Measurements from ENCODE around the gene TUBA4B. TPM values are rescaled to one million over a fixed set of nuclear protein-coding genes. Genes with fewer than 3 reads are reported as not detected.

Gene TUBA4B
- total RNA-seq, 2 donors from 2014 or later, result not detected

- Mint-ChIP-seq H3K27ac (peak overlapping the region in 1 of 2 donors; percentile 48), H3K36me3 (peaks cover 15 to 41% of the 10 kb centered on the region in 2 donors), H3K9me3 (no peaks in the 10 kb centered on the region)
- ATAC-seq (no peak), DNase-seq (ENCODE audit: low spot score in 2 of 2) (no peak)
Measured at GRCh38 chr2:219214786-219215185, 38.3 kb upstream of the TUBA4B start.

- no peaks in the 10 kb centered on the region for H3K9me3 Mint-ChIP-seq
- no peak for ATAC-seq
- peak overlapping the region in 1 of 2 donors; percentile 65 for H3K27ac Mint-ChIP-seq
- H3K36me3 Mint-ChIP-seq, result peaks cover 15 to 42% of the 10 kb centered on the region in 2 donors
- DNase-seq (ENCODE audit: low spot score in 2 of 2), result no peak
Measured at GRCh38 chr2:219215871-219216534, 37.0 kb upstream of the TUBA4B start.

GRCh38 chr2:219216535-219216915 is 36.5 kb upstream of the TUBA4B start:
- Mint-ChIP-seq H3K36me3 (peaks cover 15 to 42% of the 10 kb centered on the region in 2 donors), H3K27ac (peak overlapping the region in 1 of 2 donors; percentile 36), H3K9me3 (no peaks in the 10 kb centered on the region)
- DNase-seq (ENCODE audit: low spot score in 2 of 2), result no peak
- no peak for ATAC-seq

GRCh38 chr2:219218217-219218731 is 34.8 kb upstream of the TUBA4B start:
- peaks cover 16 to 26% of the 10 kb centered on the region in 2 donors for H3K36me3 Mint-ChIP-seq
- H3K27ac Mint-ChIP-seq, result peak overlapping the region; percentile 82 to 83
- ATAC-seq, result peak; percentile 48 to 53
- no peaks in the 10 kb centered on the region for H3K9me3 Mint-ChIP-seq
- peak; percentile 25 to 64 for DNase-seq (ENCODE audit: low spot score in 2 of 2)

GRCh38 chr2:219218732-219219701 is 34.0 kb upstream of the TUBA4B start, which contains the start of gene ABCB6:
TSS of gene ABCB6 (minus strand) at chr2:219218958. CDS start at chr2:219218673, 285 bp downstream.
- ATAC-seq, result peak; percentile 83 to 87
- DNase-seq (ENCODE audit: low spot score in 2 of 2), result peak; percentile 87 to 91
- H3K36me3 Mint-ChIP-seq, result peaks cover 22 to 24% of the 10 kb centered on the region in 2 donors
- H3K9me3 Mint-ChIP-seq, result no peaks in the 10 kb centered on the region
- peak within 1 kb of the TSS; percentile 82 to 83 for H3K27ac Mint-ChIP-seq

- Mint-ChIP-seq H3K27ac (peak overlapping the region; percentile 37 to 61), H3K36me3 (peaks cover 20 to 25% of the 10 kb centered on the region in 2 donors), H3K9me3 (no peaks in the 10 kb centered on the region)
- no peak for ATAC-seq
- DNase-seq (ENCODE audit: low spot score in 2 of 2), result no peak
Measured at GRCh38 chr2:219219784-219220532, 33.1 kb upstream of the TUBA4B start.

- Mint-ChIP-seq H3K27ac (peak overlapping the region in 1 of 2 donors; percentile 61), H3K9me3 (no peaks in the 10 kb centered on the region), H3K36me3 (peaks cover 23 to 29% of the 10 kb centered on the region in 2 donors)
- DNase-seq (ENCODE audit: low spot score in 2 of 2), result no peak
- ATAC-seq, result no peak
Measured at GRCh38 chr2:219220652-219221402, 32.2 kb upstream of the TUBA4B start.

- Mint-ChIP-seq H3K36me3 (peaks cover 23 to 29% of the 10 kb centered on the region in 2 donors), H3K27ac (no peak overlapping the region), H3K9me3 (no peaks in the 10 kb centered on the region)
- DNase-seq (ENCODE audit: low spot score in 2 of 2) (no peak), ATAC-seq (no peak)
Measured at GRCh38 chr2:219221957-219222518, 31.0 kb upstream of the TUBA4B start.

GRCh38 chr2:219223831-219224610 is 29.0 kb upstream of the TUBA4B start:
- no peak for ATAC-seq
- Mint-ChIP-seq H3K9me3 (no peaks in the 10 kb centered on the region), H3K27ac (no peak overlapping the region), H3K36me3 (peaks cover 29% of the 10 kb centered on the region in 2 donors)
- DNase-seq (ENCODE audit: low spot score in 2 of 2), result no peak

- Mint-ChIP-seq H3K27ac (peak overlapping the region in 1 of 2 donors; percentile 10), H3K36me3 (peaks cover 34% of the 10 kb centered on the region in 2 donors), H3K9me3 (no peaks in the 10 kb centered on the region)
- ATAC-seq (no peak), DNase-seq (ENCODE audit: low spot score in 2 of 2) (no peak)
Measured at GRCh38 chr2:219225350-219225749, 27.7 kb upstream of the TUBA4B start.

GRCh38 chr2:219228041-219228910 is 24.8 kb upstream of the TUBA4B start:
- Mint-ChIP-seq H3K27ac (peak overlapping the region; percentile 68 to 93), H3K9me3 (no peaks in the 10 kb centered on the region), H3K36me3 (peaks cover 42 to 64% of the 10 kb centered on the region in 2 donors)
- no peak for ATAC-seq
- DNase-seq (ENCODE audit: low spot score in 2 of 2), result no peak

- DNase-seq (ENCODE audit: low spot score in 2 of 2) (no peak), ATAC-seq (no peak)
- H3K9me3 Mint-ChIP-seq, result no peaks in the 10 kb centered on the region
- peaks cover 41 to 69% of the 10 kb centered on the region in 2 donors for H3K36me3 Mint-ChIP-seq
- H3K27ac Mint-ChIP-seq, result peak overlapping the region; percentile 68 to 93
Measured at GRCh38 chr2:219228911-219229304, 24.1 kb upstream of the TUBA4B start.

GRCh38 chr2:219229305-219230058 is 23.6 kb upstream of the TUBA4B start, which contains the start of the genes ANKZF1 and ATG9A:
TSS of gene ANKZF1 (plus strand) at chr2:219229806. CDS start at chr2:219230258, 452 bp downstream.
TSS of gene ATG9A (minus strand) at chr2:219229636. CDS start at chr2:219228024, 1,612 bp downstream.
- Mint-ChIP-seq H3K27ac (peak within 1 kb of the TSS; percentile 93 to 95), H3K36me3 (peaks cover 41 to 73% of the 10 kb centered on the region in 2 donors)
- ATAC-seq, result peak; percentile 97 to 98

More at GRCh38 chr2:219229305-219230058, 23.6 kb upstream of the TUBA4B start, which contains the start of the genes ANKZF1 and ATG9A:
- H3K9me3 Mint-ChIP-seq, result no peaks in the 10 kb centered on the region
- peak; percentile 98 to 99 for DNase-seq (ENCODE audit: low spot score in 2 of 2)
